Measurements from ENCODE around the gene ITPRIPL1.
"Not testable (repeated sequence)": the region's sequence is repeated elsewhere in the genome, so short reads cannot be mapped to it uniquely, and the experiment has no call there.

The ITPRIPL1 gene

GRCh38 chr2:96325041-96325883 is at the start of gene ITPRIPL1:
ITPRIPL1 (plus strand) TSS chr2:96325317; CDS start chr2:96325840, 523 bp downstream.
- DNase-seq = no peak

- DNase-seq = no peak
Measured at GRCh38 chr2:96276787-96277499, 48.2 kb upstream of the ITPRIPL1 start.

- DNase-seq = no peak
Measured at GRCh38 chr2:96287273-96287856, 37.8 kb upstream of the ITPRIPL1 start.

GRCh38 chr2:96291751-96292150 is 33.4 kb upstream of the ITPRIPL1 start:
- DNase-seq = no peak

- not testable (repeated sequence) for DNase-seq
Measured at GRCh38 chr2:96294271-96294670, 30.8 kb upstream of the ITPRIPL1 start.

- no peak for DNase-seq
Measured at GRCh38 chr2:96296925-96297324, 28.2 kb upstream of the ITPRIPL1 start.

- no peak for DNase-seq
Measured at GRCh38 chr2:96301865-96302264, 23.3 kb upstream of the ITPRIPL1 start.

GRCh38 chr2:96304606-96305005 is 20.5 kb upstream of the ITPRIPL1 start:
- no peak for DNase-seq

- DNase-seq = peak; percentile 80
Measured at GRCh38 chr2:96305091-96305978, 19.8 kb upstream of the ITPRIPL1 start, which contains the start of gene SNRNP200. SNRNP200 (minus strand) TSS chr2:96305546; CDS start chr2:96305437, 109 bp downstream.

GRCh38 chr2:96305979-96306308 is 19.2 kb upstream of the ITPRIPL1 start:
- no peak for DNase-seq

GRCh38 chr2:96306370-96306769 is 18.7 kb upstream of the ITPRIPL1 start:
- no peak for DNase-seq

- DNase-seq = no peak
Measured at GRCh38 chr2:96308248-96308647, 16.9 kb upstream of the ITPRIPL1 start.

GRCh38 chr2:96315005-96315399 is 10.1 kb upstream of the ITPRIPL1 start:
- DNase-seq = no peak

GRCh38 chr2:96315400-96316071 is 9.6 kb upstream of the ITPRIPL1 start:
- DNase-seq = no peak

GRCh38 chr2:96316999-96317398 is 8.1 kb upstream of the ITPRIPL1 start:
- DNase-seq = no peak

- no peak for DNase-seq
Measured at GRCh38 chr2:96317584-96317997, 7.5 kb upstream of the ITPRIPL1 start.

GRCh38 chr2:96318723-96319122 is 6.4 kb upstream of the ITPRIPL1 start:
- no peak for DNase-seq

- DNase-seq = no peak
Measured at GRCh38 chr2:96319396-96319795, 5.7 kb upstream of the ITPRIPL1 start.

- no peak for DNase-seq
Measured at GRCh38 chr2:96320326-96320725, 4.8 kb upstream of the ITPRIPL1 start.

- peak; percentile 41 for DNase-seq
Measured at GRCh38 chr2:96320728-96321622, 4.1 kb upstream of the ITPRIPL1 start.

- no peak for DNase-seq
Measured at GRCh38 chr2:96323849-96324248, 1.3 kb upstream of the ITPRIPL1 start.

Data from KG1 (cell line).